GM18519 (cell line): ENCODE results near the gene PDE7B.
"Not testable (repeated sequence)": the region's sequence is repeated elsewhere in the genome, so short reads cannot be mapped to it uniquely, and the experiment has no call there.

Source experiments
- ATAC-seq: cut with Tn5 transposase; IDR thresholded peaks from one replicate; pipeline ENCODE4 v1.9.1; 2021; ENCODE audit warnings: mild to moderate bottlenecking, moderate library complexity; ENCODE audit not compliant: unreplicated experiment, low FRiP score

The PDE7B gene

GRCh38 chr6:136213012-136213539 is 361.6 kb downstream of the PDE7B start:
- no peak for ATAC-seq

GRCh38 chr6:136213853-136214252 is 362.4 kb downstream of the PDE7B start:
- no peak for ATAC-seq

GRCh38 chr6:136216503-136217401 is 365.3 kb downstream of the PDE7B start:
- ATAC-seq, result no peak

GRCh38 chr6:136224974-136225373 is 373.5 kb downstream of the PDE7B start:
- ATAC-seq, result not testable (repeated sequence)

GRCh38 chr6:136225496-136225895 is 374.0 kb downstream of the PDE7B start:
- ATAC-seq, result no peak

DNA sequence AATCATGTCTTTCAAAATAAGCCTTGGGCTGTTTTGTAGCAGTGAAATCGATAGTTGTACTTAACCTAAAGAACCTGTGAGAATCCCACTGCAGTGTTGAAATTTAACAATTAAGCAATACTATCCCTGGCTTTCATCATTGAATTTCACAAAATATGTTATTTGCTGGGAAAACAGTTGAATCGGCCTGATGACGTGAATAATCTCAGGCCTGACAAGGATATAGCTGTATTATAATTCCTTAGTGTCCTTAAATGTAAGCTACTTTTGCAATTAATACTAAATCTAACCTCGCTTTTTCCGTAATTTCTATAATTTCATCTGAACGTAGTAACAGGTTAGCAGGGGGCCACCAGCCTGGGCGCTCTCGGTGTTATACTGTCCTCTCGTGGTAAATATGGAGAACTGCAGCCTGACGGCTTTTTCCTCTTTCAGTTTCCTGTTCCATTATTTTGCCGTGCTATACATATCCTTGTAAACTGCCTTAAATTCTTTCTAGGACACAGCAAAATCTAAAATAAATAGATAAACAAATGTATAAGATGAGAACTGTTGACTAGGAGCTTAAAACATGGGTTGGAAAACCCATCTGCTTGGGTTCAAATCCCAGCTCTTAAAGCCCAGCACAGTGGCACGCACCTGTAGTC is 374.6 kb downstream of the PDE7B start:
- ATAC-seq, result no peak

DNA sequence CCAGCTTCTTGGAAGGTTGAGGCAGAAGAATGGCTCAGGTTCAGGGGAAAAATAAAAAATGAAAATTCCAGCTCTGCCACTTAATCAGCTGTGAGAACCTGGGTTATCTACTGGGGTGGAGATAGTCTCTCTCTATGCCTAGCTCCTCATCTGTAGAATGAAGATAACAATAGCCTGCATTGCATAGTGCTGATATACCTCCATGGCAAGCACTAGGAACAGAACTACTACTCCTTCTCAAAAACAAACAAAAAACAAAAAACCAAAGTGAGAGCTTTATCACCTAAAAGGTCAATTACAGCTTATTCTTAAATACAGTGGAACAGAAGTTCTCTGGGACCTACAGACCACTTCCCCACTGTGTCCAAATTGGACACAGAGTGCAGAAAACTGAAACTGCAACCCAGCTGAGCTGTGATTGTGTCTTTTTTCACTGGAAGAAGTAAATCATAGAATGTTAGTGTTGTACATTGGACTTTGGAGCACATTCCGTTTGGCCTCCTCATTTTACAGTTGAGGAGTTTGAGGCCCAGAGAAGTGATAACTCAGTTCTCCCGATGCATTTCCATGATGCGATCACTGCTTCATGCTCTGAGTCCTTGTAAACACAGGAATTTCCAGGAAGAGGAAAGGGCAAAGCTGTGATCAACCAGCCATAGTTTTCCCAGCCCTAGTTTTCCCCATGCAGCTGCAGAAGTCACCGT is 375.3 kb downstream of the PDE7B start:
- ATAC-seq, result no peak

DNA sequence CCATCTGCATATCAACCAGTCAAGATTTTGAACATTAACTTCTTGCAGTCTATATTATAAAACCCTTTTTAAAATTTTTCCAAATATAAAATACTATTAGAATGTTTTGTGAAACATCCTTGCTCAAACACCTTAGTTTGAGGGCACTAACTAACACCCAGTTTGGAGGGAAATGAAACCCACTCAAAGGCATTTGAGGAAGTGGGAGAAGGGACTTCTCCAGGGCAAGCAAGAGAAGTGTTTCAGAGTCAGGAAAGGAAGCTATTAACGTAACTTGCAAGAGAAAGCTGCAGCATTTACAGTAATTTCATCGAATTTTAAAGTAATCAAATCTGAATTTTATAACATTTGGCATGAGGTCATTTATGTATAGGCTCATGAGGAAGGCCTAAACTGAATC is 377.3 kb downstream of the PDE7B start:
- no peak for ATAC-seq

DNA sequence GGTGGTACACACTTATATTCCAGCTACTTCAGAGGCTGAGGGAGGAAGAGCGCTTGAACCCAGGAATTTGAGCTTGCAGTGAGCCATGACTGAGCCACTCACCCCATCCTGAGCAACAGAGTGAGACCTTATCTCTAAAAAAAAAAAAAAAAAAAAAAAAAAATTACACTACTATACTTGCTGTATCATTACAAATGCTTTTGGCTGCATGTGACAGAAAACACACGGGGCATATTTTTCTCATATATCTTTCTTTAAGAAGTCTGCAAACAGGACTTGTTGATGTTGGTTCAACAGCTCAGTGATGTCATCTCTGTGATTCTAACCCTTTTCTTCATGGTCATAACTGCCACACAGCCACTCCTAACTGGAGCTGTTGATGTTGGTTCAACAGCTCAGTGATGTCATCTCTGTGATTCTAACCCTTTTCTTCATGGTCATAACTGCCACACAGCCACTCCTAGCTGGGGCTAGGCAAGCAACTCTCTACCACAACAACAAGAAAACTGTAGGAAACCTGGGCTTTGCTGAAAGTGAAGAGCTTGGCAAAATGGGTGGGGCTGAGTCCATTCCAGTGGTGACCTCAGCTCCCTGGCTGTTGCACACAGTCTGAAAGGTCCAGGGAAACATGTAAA is 378.8 kb downstream of the PDE7B start:
- no peak for ATAC-seq

DNA sequence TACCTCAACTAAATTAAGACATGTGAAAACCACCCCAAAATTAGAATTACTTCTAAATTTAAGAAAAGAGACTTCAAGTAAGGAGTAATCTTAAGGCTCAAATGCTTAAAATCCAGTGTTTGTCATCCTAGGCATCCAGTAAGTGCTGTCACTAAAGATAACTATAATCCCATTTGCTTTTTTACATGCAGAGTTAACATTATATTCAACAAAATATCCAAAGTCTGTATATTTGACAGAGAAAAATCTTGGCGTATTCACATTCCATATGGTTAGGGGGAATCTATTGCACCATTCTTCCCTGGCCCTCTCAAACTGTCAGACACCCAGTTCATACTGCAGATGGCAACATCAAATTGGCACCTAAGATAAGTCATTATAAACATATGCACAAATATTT is 381.2 kb downstream of the PDE7B start:
- ATAC-seq, result no peak

DNA sequence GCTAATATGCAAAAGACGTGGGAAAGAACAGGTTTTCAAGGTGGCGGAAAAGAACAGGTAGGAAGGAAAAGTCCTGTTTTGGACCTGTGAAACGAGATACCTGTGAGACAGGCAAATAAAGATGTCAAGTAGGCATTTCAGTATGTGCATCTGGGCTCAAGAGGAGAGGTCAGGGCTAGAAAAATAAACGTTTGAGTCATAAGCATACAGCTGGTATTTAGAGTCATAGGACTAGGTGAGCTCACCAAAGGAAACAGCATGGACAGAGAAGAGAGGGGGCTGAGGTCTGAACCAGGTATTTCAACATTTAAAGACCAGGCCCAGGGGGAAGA is 383.7 kb downstream of the PDE7B start:
- ATAC-seq, result no peak

DNA sequence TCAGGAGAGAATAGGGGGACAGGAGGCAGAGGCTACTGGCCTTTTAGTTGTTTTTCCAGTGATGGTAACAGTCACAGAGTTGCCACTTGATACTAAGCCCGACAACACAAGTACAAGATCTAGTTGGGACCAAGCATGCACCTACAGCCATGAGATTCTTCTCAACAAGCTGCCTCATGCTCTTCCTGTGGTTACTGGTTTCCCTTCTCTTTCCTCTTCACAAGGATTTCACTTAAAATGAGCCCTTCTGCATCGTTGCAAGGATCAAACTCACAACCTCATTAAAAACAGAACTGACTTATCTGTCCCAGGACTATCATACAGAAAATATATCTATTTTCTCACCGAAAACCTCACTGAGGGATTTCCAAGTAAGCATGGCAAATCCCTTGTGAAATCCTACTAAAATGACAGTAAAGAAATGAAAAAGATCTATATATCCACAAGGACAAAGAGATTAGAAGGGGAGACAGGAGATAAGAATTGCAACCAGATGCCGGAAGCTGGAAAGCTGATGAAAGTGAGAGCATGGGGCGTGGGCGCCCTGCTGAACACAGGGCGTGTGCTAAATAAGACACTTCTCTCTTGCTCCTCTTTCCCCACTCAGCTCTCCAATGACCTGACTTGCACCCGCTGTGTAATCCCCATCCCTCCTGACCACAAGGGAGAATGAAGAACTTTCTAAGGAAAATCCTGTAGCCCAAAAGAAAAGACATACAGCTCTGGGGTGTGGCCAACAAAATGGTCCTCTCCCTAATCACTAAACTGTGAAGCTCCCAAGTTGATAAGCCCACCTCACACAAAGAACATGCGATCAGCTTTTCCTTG is 385.2 kb downstream of the PDE7B start:
- no peak for ATAC-seq

DNA sequence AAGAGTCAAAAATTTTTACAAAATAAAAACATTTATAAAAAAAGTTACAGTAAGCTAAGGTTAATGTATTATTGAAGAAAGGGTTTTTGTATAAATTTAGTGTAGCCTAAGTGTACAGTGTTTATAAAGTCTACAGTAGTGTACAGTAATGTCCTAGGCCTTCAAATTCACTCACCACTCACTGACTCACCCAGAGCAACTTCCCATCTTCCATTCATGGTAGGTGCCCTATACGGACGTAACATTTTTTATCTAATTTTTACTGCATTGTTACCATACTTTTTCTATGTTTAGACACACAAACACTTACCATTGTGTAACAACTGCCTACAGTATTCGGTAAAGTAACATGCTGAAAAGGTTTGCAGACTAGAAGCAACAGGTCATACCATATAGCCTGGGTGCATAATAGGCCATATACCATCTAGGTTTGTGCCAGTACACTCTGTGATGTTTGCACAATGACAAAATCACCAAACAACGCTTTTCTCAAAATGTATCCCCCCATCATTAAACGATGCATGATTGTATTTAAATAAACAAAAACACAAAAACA is 392.6 kb downstream of the PDE7B start:
- no peak for ATAC-seq
